ENCODE measurements around the gene ZBTB17. TPM values are rescaled to one million over a fixed set of nuclear protein-coding genes. Genes with fewer than 3 reads are reported as not detected.
A peak's percentile ranks its signal among the peaks of the same experiment; 100 is the strongest.
"Not testable (repeated sequence)": the region's sequence is repeated elsewhere in the genome, so short reads cannot be mapped to it uniquely, and the experiment has no call there.

Gene ZBTB17
- total RNA-seq, 1 experiment from 2014 or later = 22.1 TPM

DNA sequence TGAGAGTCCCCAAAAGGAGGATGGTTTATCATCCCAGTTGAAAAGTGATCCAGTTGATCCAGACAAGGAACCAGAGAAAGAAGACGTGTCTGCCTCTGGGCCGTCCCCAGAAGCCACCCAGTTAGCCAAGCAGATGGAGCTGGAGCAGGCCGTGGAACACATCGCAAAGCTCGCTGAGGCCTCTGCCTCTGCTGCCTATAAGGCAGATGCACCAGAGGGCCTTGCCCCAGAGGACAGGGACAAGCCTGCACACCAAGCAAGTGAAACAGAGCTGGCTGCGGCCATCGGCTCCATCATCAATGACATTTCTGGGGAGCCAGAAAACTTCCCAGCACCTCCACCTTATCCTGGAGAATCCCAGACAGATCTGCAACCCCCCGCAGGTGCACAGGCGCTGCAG lies 43.3 kb downstream of the ZBTB17 start:
- no peaks in the 10 kb centered on the region for H3K9me3 Mint-ChIP-seq (ENCODE audit: low read depth, unreplicated experiment)
- intact Hi-C loops (cut with micrococcal nuclease; ENCODE audit: unreplicated experiment) = no loop called here
- no peak for DNase-seq
- CTCF ChIA-PET = interaction anchor here (1.1 kb wide), 1 partner anchor 12 kb away, joined by 3 read pairs; no protein-coding TSS in a partner anchor
- H3K36me3 Mint-ChIP-seq (ENCODE audit: insufficient read depth, unreplicated experiment) = peaks cover 79% of the 10 kb centered on the region
- TF ChIP-seq, protein P1, sequence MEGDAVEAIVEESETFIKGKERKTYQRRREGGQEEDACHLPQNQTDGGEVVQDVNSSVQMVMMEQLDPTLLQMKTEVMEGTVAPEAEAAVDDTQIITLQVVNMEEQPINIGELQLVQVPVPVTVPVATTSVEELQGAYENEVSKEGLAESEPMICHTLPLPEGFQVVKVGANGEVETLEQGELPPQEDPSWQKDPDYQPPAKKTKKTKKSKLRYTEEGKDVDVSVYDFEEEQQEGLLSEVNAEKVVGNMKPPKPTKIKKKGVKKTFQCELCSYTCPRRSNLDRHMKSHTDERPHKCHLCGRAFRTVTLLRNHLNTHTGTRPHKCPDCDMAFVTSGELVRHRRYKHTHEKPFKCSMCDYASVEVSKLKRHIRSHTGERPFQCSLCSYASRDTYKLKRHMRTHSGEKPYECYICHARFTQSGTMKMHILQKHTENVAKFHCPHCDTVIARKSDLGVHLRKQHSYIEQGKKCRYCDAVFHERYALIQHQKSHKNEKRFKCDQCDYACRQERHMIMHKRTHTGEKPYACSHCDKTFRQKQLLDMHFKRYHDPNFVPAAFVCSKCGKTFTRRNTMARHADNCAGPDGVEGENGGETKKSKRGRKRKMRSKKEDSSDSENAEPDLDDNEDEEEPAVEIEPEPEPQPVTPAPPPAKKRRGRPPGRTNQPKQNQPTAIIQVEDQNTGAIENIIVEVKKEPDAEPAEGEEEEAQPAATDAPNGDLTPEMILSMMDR (IDR thresholded peaks at IDR 0.05; ENCODE audit: unreplicated experiment) = no peak
- H3K27ac Mint-ChIP-seq (ENCODE audit: unreplicated experiment) = no peak overlapping the region
- H3K4me1 Mint-ChIP-seq (ENCODE audit: low read depth, unreplicated experiment) = no peaks in the 10 kb centered on the region
- BruUV-seq (replicated peaks) = no TSS peak
- no peak overlapping the region for H3K4me3 Mint-ChIP-seq (ENCODE audit: low read depth, unreplicated experiment)
- no peaks in the 10 kb centered on the region for H3K27me3 Mint-ChIP-seq (ENCODE audit: unreplicated experiment)

DNA sequence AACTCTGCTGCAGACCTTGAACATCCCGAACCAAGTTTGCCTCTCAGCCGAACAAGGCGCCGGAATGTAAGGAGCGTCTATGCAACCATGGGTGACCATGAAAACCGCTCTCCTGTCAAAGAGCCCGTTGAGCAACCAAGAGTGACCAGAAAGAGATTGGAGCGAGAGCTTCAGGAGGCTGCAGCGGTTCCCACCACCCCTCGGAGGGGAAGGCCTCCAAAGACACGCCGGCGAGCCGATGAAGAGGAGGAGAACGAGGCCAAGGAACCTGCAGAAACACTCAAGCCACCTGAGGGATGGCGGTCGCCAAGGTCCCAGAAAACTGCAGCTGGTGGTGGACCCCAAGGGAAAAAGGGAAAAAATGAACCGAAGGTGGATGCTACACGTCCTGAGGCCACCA lies 44.0 kb downstream of the ZBTB17 start:
- Mint-ChIP-seq H3K9me3 (ENCODE audit: low read depth, unreplicated experiment) (no peaks in the 10 kb centered on the region), H3K36me3 (ENCODE audit: insufficient read depth, unreplicated experiment) (peaks cover 74% of the 10 kb centered on the region), H3K4me3 (ENCODE audit: low read depth, unreplicated experiment) (no peak overlapping the region), H3K27ac (ENCODE audit: unreplicated experiment) (no peak overlapping the region), H3K4me1 (ENCODE audit: low read depth, unreplicated experiment) (no peaks in the 10 kb centered on the region), H3K27me3 (ENCODE audit: unreplicated experiment) (no peaks in the 10 kb centered on the region)
- intact Hi-C loops (cut with micrococcal nuclease; ENCODE audit: unreplicated experiment) = no loop called here
- TF ChIP-seq, protein P1 (IDR thresholded peaks at IDR 0.05; ENCODE audit: unreplicated experiment) = no peak
- DNase-seq = no peak
- CTCF ChIA-PET = interaction anchor here (1.1 kb wide), 1 partner anchor 13 kb away, joined by 3 read pairs; no protein-coding TSS in a partner anchor
- no TSS peak for BruUV-seq (replicated peaks)

DNA sequence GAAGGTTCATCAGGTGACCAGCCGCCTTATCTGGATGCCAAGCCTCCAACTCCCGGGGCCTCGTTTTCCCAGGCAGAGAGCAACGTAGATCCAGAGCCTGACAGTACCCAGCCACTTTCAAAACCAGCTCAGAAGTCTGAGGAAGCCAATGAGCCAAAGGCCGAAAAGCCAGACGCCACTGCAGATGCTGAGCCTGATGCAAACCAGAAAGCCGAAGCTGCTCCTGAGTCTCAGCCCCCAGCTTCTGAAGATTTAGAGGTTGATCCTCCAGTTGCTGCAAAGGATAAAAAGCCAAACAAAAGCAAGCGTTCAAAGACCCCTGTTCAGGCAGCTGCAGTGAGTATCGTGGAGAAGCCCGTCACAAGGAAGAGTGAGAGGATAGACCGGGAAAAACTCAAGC lies 44.5 kb downstream of the ZBTB17 start:
- TF ChIP-seq, protein P1 (IDR thresholded peaks at IDR 0.05; ENCODE audit: unreplicated experiment) = no peak
- CTCF ChIA-PET = no interaction called here
- intact Hi-C loops (cut with micrococcal nuclease; ENCODE audit: unreplicated experiment) = no loop called here
- peaks cover 74% of the 10 kb centered on the region for H3K36me3 Mint-ChIP-seq (ENCODE audit: insufficient read depth, unreplicated experiment)
- H3K4me1 Mint-ChIP-seq (ENCODE audit: low read depth, unreplicated experiment) = no peaks in the 10 kb centered on the region
- no peak overlapping the region for H3K4me3 Mint-ChIP-seq (ENCODE audit: low read depth, unreplicated experiment)
- BruUV-seq (replicated peaks) = no TSS peak
- no peaks in the 10 kb centered on the region for H3K27me3 Mint-ChIP-seq (ENCODE audit: unreplicated experiment)
- no peak for DNase-seq
- no peaks in the 10 kb centered on the region for H3K9me3 Mint-ChIP-seq (ENCODE audit: low read depth, unreplicated experiment)
- H3K27ac Mint-ChIP-seq (ENCODE audit: unreplicated experiment) = no peak overlapping the region

DNA sequence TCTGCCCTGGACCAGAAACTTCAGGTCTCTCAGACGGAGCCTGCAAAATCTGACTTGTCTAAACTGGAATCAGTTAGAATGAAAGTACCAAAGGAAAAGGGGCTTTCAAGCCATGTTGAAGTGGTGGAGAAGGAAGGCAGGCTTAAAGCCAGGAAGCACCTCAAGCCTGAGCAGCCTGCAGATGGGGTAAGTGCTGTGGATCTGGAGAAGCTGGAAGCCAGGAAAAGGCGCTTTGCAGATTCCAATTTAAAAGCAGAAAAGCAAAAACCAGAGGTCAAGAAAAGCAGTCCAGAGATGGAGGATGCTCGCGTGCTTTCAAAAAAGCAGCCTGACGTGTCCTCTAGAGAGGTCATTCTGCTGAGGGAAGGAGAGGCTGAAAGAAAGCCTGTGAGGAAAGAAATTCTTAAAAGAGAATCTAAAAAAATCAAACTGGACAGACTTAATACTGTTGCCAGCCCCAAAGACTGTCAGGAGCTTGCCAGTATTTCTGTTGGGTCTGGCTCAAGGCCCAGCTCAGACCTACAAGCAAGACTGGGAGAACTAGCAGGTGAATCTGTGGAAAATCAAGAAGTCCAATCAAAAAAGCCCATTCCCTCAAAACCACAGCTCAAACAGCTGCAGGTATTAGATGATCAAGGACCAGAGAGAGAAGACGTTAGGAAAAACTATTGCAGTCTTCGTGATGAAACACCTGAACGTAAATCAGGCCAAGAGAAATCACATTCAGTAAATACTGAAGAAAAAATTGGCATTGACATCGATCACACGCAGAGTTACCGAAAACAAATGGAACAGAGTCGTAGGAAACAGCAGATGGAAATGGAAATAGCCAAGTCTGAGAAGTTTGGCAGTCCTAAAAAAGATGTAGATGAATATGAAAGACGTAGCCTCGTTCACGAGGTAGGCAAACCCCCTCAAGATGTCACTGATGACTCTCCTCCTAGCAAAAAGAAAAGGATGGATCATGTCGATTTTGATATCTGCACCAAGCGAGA lies 46.6 kb downstream of the ZBTB17 start:
- no peak for DNase-seq
- no peak overlapping the region for H3K4me3 Mint-ChIP-seq (ENCODE audit: low read depth, unreplicated experiment)
- CTCF ChIA-PET = interaction anchor here (0.8 kb wide), 1 partner anchor 80 kb away, joined by 3 read pairs; no protein-coding TSS in a partner anchor
- intact Hi-C loops (cut with micrococcal nuclease; ENCODE audit: unreplicated experiment) = no loop called here
- H3K4me1 Mint-ChIP-seq (ENCODE audit: low read depth, unreplicated experiment) = no peaks in the 10 kb centered on the region
- peaks cover 56% of the 10 kb centered on the region for H3K36me3 Mint-ChIP-seq (ENCODE audit: insufficient read depth, unreplicated experiment)
- TF ChIP-seq, protein P1 (IDR thresholded peaks at IDR 0.05; ENCODE audit: unreplicated experiment) = no peak
- H3K9me3 Mint-ChIP-seq (ENCODE audit: low read depth, unreplicated experiment) = no peaks in the 10 kb centered on the region
- BruUV-seq (replicated peaks) = TSS peak; percentile 31
- no peaks in the 10 kb centered on the region for H3K27me3 Mint-ChIP-seq (ENCODE audit: unreplicated experiment)
- H3K27ac Mint-ChIP-seq (ENCODE audit: unreplicated experiment) = peak overlapping the region; percentile 14

DNA sequence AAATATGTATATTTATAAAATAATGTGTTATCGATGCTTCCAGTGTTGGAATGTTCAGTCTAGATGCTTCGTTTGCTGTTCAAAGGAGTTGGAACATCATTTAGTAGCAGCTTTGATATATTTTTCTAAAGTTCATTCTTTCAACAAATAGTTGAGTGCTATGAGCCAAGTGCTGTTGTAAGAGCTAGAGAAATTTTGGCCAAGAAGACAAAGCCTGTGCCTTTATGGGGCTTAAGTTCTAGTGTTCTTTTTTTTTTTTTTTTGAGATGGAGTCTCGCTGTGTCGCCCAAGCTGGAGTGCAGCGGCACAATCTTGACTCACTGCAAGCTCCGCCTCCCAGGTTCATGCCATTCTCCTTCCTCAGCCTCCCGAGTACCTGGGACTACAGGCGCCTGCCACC lies 49.5 kb downstream of the ZBTB17 start:
- BruUV-seq (replicated peaks); DNase-seq; CTCF ChIA-PET; H3K27ac Mint-ChIP-seq (ENCODE audit: unreplicated experiment); H3K4me3 Mint-ChIP-seq (ENCODE audit: low read depth, unreplicated experiment); H3K4me1 Mint-ChIP-seq (ENCODE audit: low read depth, unreplicated experiment); H3K9me3 Mint-ChIP-seq (ENCODE audit: low read depth, unreplicated experiment); H3K27me3 Mint-ChIP-seq (ENCODE audit: unreplicated experiment); intact Hi-C loops (cut with micrococcal nuclease; ENCODE audit: unreplicated experiment): not testable (repeated sequence)
- peaks cover 44% of the 10 kb centered on the region for H3K36me3 Mint-ChIP-seq (ENCODE audit: insufficient read depth, unreplicated experiment)
